ENCODE measurements around the gene ETV6. TPM values are rescaled to one million over a fixed set of nuclear protein-coding genes. Genes with fewer than 3 reads are reported as not detected.

Gene ETV6
- total RNA-seq, 1 experiment from 2014 or later = 14.1 TPM

DNA sequence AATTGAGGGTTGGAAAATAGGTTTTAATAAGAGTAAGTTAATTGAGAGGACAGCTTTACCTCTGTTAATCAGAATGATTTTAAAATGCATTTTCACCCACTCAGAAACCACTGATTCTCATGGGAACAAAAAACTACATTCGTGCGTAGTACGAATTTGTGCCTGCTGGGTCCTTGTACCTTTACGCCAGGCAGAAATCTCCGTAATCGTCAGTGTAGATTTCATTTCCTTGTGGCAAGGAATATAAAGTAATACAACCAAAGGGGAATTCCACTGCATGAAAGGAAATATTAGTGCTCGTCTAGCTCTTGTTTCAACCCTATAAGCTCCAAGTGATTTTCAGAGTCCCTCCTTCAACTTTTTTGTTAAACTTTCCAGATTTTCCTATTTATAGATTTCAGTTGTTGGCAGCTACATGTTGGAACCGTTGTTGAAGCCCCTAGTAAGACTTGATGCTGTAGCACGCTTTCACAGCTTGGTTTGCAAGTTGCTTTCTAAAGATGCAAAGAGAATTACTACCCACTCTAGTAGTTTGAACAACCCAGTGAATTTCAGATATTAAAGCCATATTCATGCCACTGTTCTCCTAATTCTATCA lies 90.6 kb downstream of the ETV6 start:
- no peak overlapping the region for H3K4me2 ChIP-seq (ENCODE audit: low read length)
- RAD21 ChIA-PET (ENCODE audit: low non-redundant PET in 1 of 2, low total read pairs in 2 of 2, uncharacterized antibody in 2 of 2, unreplicated experiment in 2 of 2) = no interaction called here
- H3K79me2 ChIP-seq (ENCODE audit: insufficient read depth, low read length) = no peaks in the 10 kb centered on the region
- H4K20me1 ChIP-seq (ENCODE audit: insufficient read depth) = no peaks in the 10 kb centered on the region
- no peaks in the 10 kb centered on the region for H3K9me3 ChIP-seq (ENCODE audit: control insufficient read depth in 1 of 2, insufficient read depth in 1 of 2, low read depth in 1 of 2, low read length in 2 of 2)
- no TSS peak for BruUV-seq (replicated peaks)
- intact Hi-C loops (cut with micrococcal nuclease) = loop anchor here (10.0 kb wide), 1 partner anchor 295 kb away; no protein-coding TSS in a partner anchor
- H3K27ac ChIP-seq (ENCODE audit: low read depth, low read length) = no peak overlapping the region
- POLR2A ChIA-PET = no interaction called here
- no peak overlapping the region for H2AFZ ChIP-seq (ENCODE audit: low read depth, low read length, poor library complexity, severe bottlenecking)
- no peaks in the 10 kb centered on the region for H3K4me1 ChIP-seq (ENCODE audit: control insufficient read depth in 1 of 2, insufficient read depth in 2 of 2, low read length in 2 of 2)
- no peaks in the 10 kb centered on the region for H3K27me3 ChIP-seq (ENCODE audit: insufficient read depth, low read length)
- H3K9me2 ChIP-seq (ENCODE audit: insufficient read depth) = no peaks in the 10 kb centered on the region
- H3K9ac ChIP-seq (ENCODE audit: low read length) = no peak overlapping the region
- no peak for ATAC-seq
- CTCF ChIA-PET = no interaction called here
- H3K4me3 ChIP-seq (replicated peaks in 1 of 2; ENCODE audit: low read depth in 1 of 2, low read length in 2 of 2) = no peak overlapping the region
- no peaks in the 10 kb centered on the region for H3K36me3 ChIP-seq (ENCODE audit: control insufficient read depth in 1 of 2, insufficient read depth in 2 of 2, low read length in 2 of 2)
- no peak for DNase-seq (ENCODE audit: low read depth, low spot score)
- TF ChIP-seq SRF (IDR thresholded peaks at IDR 0.05; ENCODE audit: low read depth) (no peak), POLR2AphosphoS5 (IDR thresholded peaks at IDR 0.05; ENCODE audit: low read depth, low read length) (no peak), SIN3A (IDR thresholded peaks at IDR 0.05; ENCODE audit: low read depth) (no peak), CBX3 (IDR thresholded peaks at IDR 0.05; ENCODE audit: low read depth) (no peak), SP1 (IDR thresholded peaks at IDR 0.05; ENCODE audit: low read depth) (no peak), TCF7L2 (IDR thresholded peaks at IDR 0.05; ENCODE audit: borderline replicate concordance, extremely low read depth, insufficient read depth, insufficient read length) (no peak), RAD21 (IDR thresholded peaks at IDR 0.05; ENCODE audit: low read depth) (no peak), EGR1 (IDR thresholded peaks at IDR 0.05; ENCODE audit: low read depth) (no peak), JUND (IDR thresholded peaks at IDR 0.05) (no peak), YY1 (IDR thresholded peaks at IDR 0.05; ENCODE audit: extremely low read depth, insufficient replicate concordance, low read depth, low read length) (no peak), POLR2A (IDR thresholded peaks at IDR 0.05; ENCODE audit: borderline replicate concordance, extremely low read depth, insufficient read depth, insufficient read length) (no peak), ELF1 (IDR thresholded peaks at IDR 0.05; ENCODE audit: borderline replicate concordance, low read depth) (no peak), ZNF274 (IDR thresholded peaks at IDR 0.05; ENCODE audit: low read depth, low read length) (no peak), ZFX (IDR thresholded peaks at IDR 0.05) (no peak), EZH2phosphoT487 (IDR thresholded peaks at IDR 0.05; ENCODE audit: borderline replicate concordance) (no peak)
- TF ChIP-seq, protein P1, sequence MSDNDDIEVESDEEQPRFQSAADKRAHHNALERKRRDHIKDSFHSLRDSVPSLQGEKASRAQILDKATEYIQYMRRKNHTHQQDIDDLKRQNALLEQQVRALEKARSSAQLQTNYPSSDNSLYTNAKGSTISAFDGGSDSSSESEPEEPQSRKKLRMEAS (IDR thresholded peaks at IDR 0.05) = no peak
- TF ChIP-seq, protein P2, sequence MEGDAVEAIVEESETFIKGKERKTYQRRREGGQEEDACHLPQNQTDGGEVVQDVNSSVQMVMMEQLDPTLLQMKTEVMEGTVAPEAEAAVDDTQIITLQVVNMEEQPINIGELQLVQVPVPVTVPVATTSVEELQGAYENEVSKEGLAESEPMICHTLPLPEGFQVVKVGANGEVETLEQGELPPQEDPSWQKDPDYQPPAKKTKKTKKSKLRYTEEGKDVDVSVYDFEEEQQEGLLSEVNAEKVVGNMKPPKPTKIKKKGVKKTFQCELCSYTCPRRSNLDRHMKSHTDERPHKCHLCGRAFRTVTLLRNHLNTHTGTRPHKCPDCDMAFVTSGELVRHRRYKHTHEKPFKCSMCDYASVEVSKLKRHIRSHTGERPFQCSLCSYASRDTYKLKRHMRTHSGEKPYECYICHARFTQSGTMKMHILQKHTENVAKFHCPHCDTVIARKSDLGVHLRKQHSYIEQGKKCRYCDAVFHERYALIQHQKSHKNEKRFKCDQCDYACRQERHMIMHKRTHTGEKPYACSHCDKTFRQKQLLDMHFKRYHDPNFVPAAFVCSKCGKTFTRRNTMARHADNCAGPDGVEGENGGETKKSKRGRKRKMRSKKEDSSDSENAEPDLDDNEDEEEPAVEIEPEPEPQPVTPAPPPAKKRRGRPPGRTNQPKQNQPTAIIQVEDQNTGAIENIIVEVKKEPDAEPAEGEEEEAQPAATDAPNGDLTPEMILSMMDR (IDR thresholded peaks at IDR 0.05 in 2 of 3, conservative IDR thresholded peaks at IDR 0.05 in 1 of 3; ENCODE audit: borderline replicate concordance in 1 of 3, insufficient read depth in 1 of 3, low read depth in 2 of 3, low read length in 2 of 3) = no peak
- TF ChIP-seq, protein P3, sequence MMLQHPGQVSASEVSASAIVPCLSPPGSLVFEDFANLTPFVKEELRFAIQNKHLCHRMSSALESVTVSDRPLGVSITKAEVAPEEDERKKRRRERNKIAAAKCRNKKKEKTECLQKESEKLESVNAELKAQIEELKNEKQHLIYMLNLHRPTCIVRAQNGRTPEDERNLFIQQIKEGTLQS (IDR thresholded peaks at IDR 0.05) = no peak
